GM12878 (cell line): ENCODE results near the gene ANAPC7. TPM values are rescaled to one million over a fixed set of nuclear protein-coding genes. Genes with fewer than 3 reads are reported as not detected.

Experiments used
- ATAC-seq: fragments of 200-7000 bp; cut with Tn5 transposase; 3 replicates; pipeline ENCODE4 v1.9.1; 2020; ENCODE audit warnings: mild to moderate bottlenecking, moderate library complexity
- BruUV-seq: library from RNA; stranded (reverse); fragments of 400-500 nt; replicated peaks from 2 replicates; lab custom pipeline; 2021; lab: Mats Ljungman, UMichigan
- CTCF ChIA-PET: fragments of 300-600 bp; sonication (Branson Sonifier 250); formaldehyde crosslinking; extraction: SDS; loops from one replicate; lab custom pipeline; 2021; ENCODE audit warnings: inconsistent platforms; lab: Yijun Ruan, JAX
- POLR2A ChIA-PET: fragments of 350-600 bp; formaldehyde crosslinking; extraction: SDS; loops from one replicate; lab custom pipeline; 2021; ENCODE audit warnings: inconsistent platforms; lab: Charles Lee
- RAD21 ChIA-PET: fragments of 300-600 bp; sonication (Branson Sonifier 250); formaldehyde crosslinking; loops from one replicate; lab custom pipeline; 2023; ENCODE audit warnings: antibody characterized with exemption; ENCODE audit not compliant: unreplicated experiment; lab: Charles Lee
- SMC1A ChIA-PET: fragments of 300-600 bp; sonication (Branson Sonifier 250); formaldehyde crosslinking; loops from one replicate; lab custom pipeline; 2023; ENCODE audit not compliant: unreplicated experiment, uncharacterized antibody; lab: Charles Lee
- DNase-seq: peaks from one replicate; pipeline ENCODE4 v3.0.0-alpha.2; 2011; ENCODE audit warnings: low read depth, low spot score
- FAIRE-seq: peaks from 3 replicates; lab custom pipeline; 2011; peaks lifted over from hg19 to GRCh38; lab: Jason Lieb, UNC
- H2AFZ ChIP-seq: 2 replicates; pipeline ENCODE4 v1.6.0; 2011; ENCODE audit warnings: low read depth, low read length, control low read depth; ENCODE audit not compliant: control insufficient read depth
- H3K27ac ChIP-seq: 2 replicates; pipeline ENCODE4 v1.5.1; 2011; ENCODE audit warnings: control low read depth; ENCODE audit not compliant: control insufficient read depth, insufficient read depth
- H3K27me3 ChIP-seq, 2 experiments: replicated peaks in 1 of 2; 2 replicates each; pipeline versions ENCODE4 v1.6.0 to v1.6.1; 2011; ENCODE audit warnings: low read length in 1 of 2; ENCODE audit not compliant: control insufficient read depth in 2 of 2, insufficient read depth in 2 of 2
- H3K36me3 ChIP-seq, 2 experiments: 2 replicates each; pipeline ENCODE4 v1.5.1; 2011; ENCODE audit warnings: low read length in 1 of 2; ENCODE audit not compliant: control insufficient read depth in 2 of 2, insufficient read depth in 2 of 2
- H3K4me1 ChIP-seq: 2 replicates; pipeline ENCODE4 v1.6.1; 2011; ENCODE audit warnings: mild to moderate bottlenecking, low read length, moderate library complexity, mixed read lengths; ENCODE audit not compliant: control insufficient read depth, insufficient read depth
- H3K4me2 ChIP-seq: 2 replicates; pipeline ENCODE4 v1.6.0; 2011; ENCODE audit warnings: control low read depth; ENCODE audit not compliant: control insufficient read depth, insufficient read depth
- H3K4me3 ChIP-seq: fragments of 200-600 bp; sonication (generic); 2 replicates; pipeline ENCODE4 v1.5.1; 2016
- H3K79me2 ChIP-seq: 2 replicates; pipeline ENCODE4 v1.6.0; 2011; ENCODE audit warnings: low read length; ENCODE audit not compliant: control insufficient read depth, insufficient read depth
- H3K9ac ChIP-seq: 2 replicates; pipeline ENCODE4 v1.8.0; 2011; ENCODE audit warnings: low read length, control low read depth, mixed read lengths; ENCODE audit not compliant: control insufficient read depth, insufficient read depth
- H3K9me3 ChIP-seq: replicated peaks from 3 replicates; pipeline ENCODE4 v1.5.1; 2011; ENCODE audit warnings: mild to moderate bottlenecking, low read length; ENCODE audit not compliant: control insufficient read depth, insufficient read depth
- H4K20me1 ChIP-seq: 2 replicates; pipeline ENCODE4 v1.6.0; 2011; ENCODE audit not compliant: control insufficient read depth, insufficient read depth
- EED ChIP-seq: sonication (generic); IDR thresholded peaks from 2 replicates; pipeline ENCODE4 v1.6.1; 2016; ENCODE audit warnings: antibody characterized with exemption, low read depth
- EGR1 ChIP-seq, 2 experiments: IDR thresholded peaks; 1 replicate in 1 of 2; 2 replicates in 1 of 2; pipeline ENCODE4 v1.6.1; 2011 to 2012; ENCODE audit warnings: low read depth in 2 of 2, low read length in 2 of 2, borderline replicate concordance in 1 of 2, mild to moderate bottlenecking in 1 of 2, moderate library complexity in 1 of 2
- MTA2 ChIP-seq: fragments of 450-650 bp; IDR thresholded peaks from 2 replicates; pipeline ENCODE4 v1.6.1; 2016; ENCODE audit warnings: low read depth, mild to moderate bottlenecking, moderate library complexity
- POLR2A ChIP-seq: IDR thresholded peaks from 2 replicates; pipeline ENCODE4 v1.6.1; 2011; ENCODE audit warnings: low read depth, mild to moderate bottlenecking, low read length
- RAD51 ChIP-seq: fragments of 450-650 bp; IDR thresholded peaks from 2 replicates; pipeline ENCODE4 v1.6.1; 2016; ENCODE audit warnings: moderate library complexity, mild to moderate bottlenecking, inconsistent platforms
- RCOR1 ChIP-seq: conservative IDR thresholded peaks from 2 replicates; pipeline ENCODE4 v1.6.1; 2012; ENCODE audit warnings: low read depth, low read length, improper control_type of control experiment
- SRF ChIP-seq, 2 experiments: IDR thresholded peaks; 2 replicates each; pipeline ENCODE4 v1.6.1; 2011; ENCODE audit warnings: low read depth in 2 of 2, low read length in 2 of 2, mild to moderate bottlenecking in 1 of 2, moderate library complexity in 1 of 2
- YBX1 ChIP-seq: fragments of 450-650 bp; IDR thresholded peaks from 2 replicates; pipeline ENCODE4 v1.6.1; 2016; ENCODE audit warnings: antibody characterized with exemption
- YY1 ChIP-seq: IDR thresholded peaks from 2 replicates; pipeline ENCODE4 v1.6.1; 2011; ENCODE audit warnings: low read depth, mild to moderate bottlenecking, low read length
- WGBS: methylation state at CpG from one replicate; pipeline ENCODE4 v1.1.6; 2016; ENCODE audit warnings: low lambda C conversion rate; ENCODE audit not compliant: insufficient replicate concordance, insufficient coverage; ENCODE audit errors: missing lambda C conversion rate; 5-methylcytosine and 5-hydroxymethylcytosine counted together
- in situ Hi-C: fragments of 300-500 bp; cut with MboI; formaldehyde crosslinking; loops from 9 replicates; pipeline ENCODE4 v1.14.3; 2018; ENCODE audit warnings: mixed read lengths
- intact Hi-C: fragments of 100-400 bp; cut with micrococcal nuclease; formaldehyde crosslinking; loops from one replicate; pipeline ENCODE4 v1.14.2; 2022; ENCODE audit not compliant: unreplicated experiment
- polyA plus RNA-seq, 11 experiments: library from polyadenylated mRNA; depleted of rRNA in 4 of 11; unstranded in 6 of 11; stranded (reverse) in 5 of 11; fragments of >200 nt; fragmentation: Nextera tagmentation in 4 of 11; fragmentation: Illumina TruSeq in 1 of 11; extraction: Ambion mirVana in 4 of 11; extraction: Trizol in 1 of 11; gene quantifications; 1 replicate in 1 of 11; 2 replicates in 10 of 11; pipeline versions ENCODE4 v1.2.1 to v1.2.3, GENCODE V29; 2011 to 2016; ENCODE audit warnings: inconsistent platforms in 2 of 11, missing spikeins in 2 of 11, low read depth in 1 of 11
- total RNA-seq, 4 experiments: library from RNA; depleted of rRNA in 3 of 4; stranded (reverse); fragments of >200 nt in 3 of 4; fragmentation: Illumina TruSeq in 1 of 4; extraction: Trizol in 1 of 4; gene quantifications; 2 replicates each; pipeline versions ENCODE4 v1.2.1 to v1.2.3, GENCODE V29; 2013 to 2021

The ANAPC7 gene
- total and polyA plus RNA-seq, 10 of the 15 experiments (the other 5 are each of a cell fraction or from before 2014, with no cell fraction given), result 24.5 to 77.9 (median 58.6) TPM

GRCh38 chr12:110372056-110372425, 31.5 kb downstream of the ANAPC7 start:
- ChIA-PET POLR2A (interaction anchor here (0.6 to 1.1 kb wide), 3 partner anchors 8 to 334 kb away, joined by 3 to 9 read pairs (median 4); no protein-coding TSS in a partner anchor), SMC1A (interaction anchor here (1.0 to 1.7 kb wide), 6 partner anchors 13 to 48 kb away, joined by 3 to 10 read pairs (median 4); no protein-coding TSS in a partner anchor), CTCF (interaction anchor here (0.9 to 1.9 kb wide), 3 partner anchors 13 to 60 kb away, joined by 3 to 7 read pairs (median 4); no protein-coding TSS in a partner anchor), RAD21 (interaction anchor here (1.3 to 2.0 kb wide), 5 partner anchors 14 to 78 kb away, joined by 3 to 10 read pairs (median 5); partner anchors contain the start of gene ARPC3)
- ATAC-seq (no peak), DNase-seq (no peak), FAIRE-seq (no peak)
- H3K4me1 ChIP-seq, result peaks cover 21% of the 10 kb centered on the region
- 87% methylated on average over 7 of the region's 7 CpGs for WGBS
- H3K4me3 ChIP-seq, result no peak overlapping the region
- H3K27ac ChIP-seq, result no peak overlapping the region; the same call in 1 of the 2 replicates
- H3K79me2 ChIP-seq, result no peaks in the 10 kb centered on the region
- intact Hi-C loops (no loop called here), in situ Hi-C loops (no loop called here)
- H3K9ac ChIP-seq, result no peak overlapping the region
- no peaks in the 10 kb centered on the region for H4K20me1 ChIP-seq
- BruUV-seq, result no TSS peak
- H3K27me3 ChIP-seq, result no peaks in the 10 kb centered on the region
- no peak overlapping the region for H3K4me2 ChIP-seq
- TF ChIP-seq YBX1 (no peak), YY1 (no peak), MTA2 (no peak), SRF (IDR thresholded peaks at IDR 0.05; ENCODE audit: low read depth in 2 of 2, low read length in 2 of 2) (no peak), EED (no peak), RCOR1 (no peak), POLR2A (peak; percentile 42; the same call in 1 of the 2 replicates), EGR1 (IDR thresholded peaks at IDR 0.05; ENCODE audit: borderline replicate concordance in 1 of 2, low read depth in 2 of 2, low read length in 2 of 2) (no peak), RAD51 (no peak)
- peaks cover 22 to 23% of the 10 kb centered on the region in 2 experiments for H3K36me3 ChIP-seq
- H2AFZ ChIP-seq, result no peak overlapping the region
- H3K9me3 ChIP-seq, result no peaks in the 10 kb centered on the region
